ENCODE measurements around the gene LMO7.
"Not testable (repeated sequence)": the region's sequence is repeated elsewhere in the genome, so short reads cannot be mapped to it uniquely, and the experiment has no call there.

The LMO7 gene

DNA sequence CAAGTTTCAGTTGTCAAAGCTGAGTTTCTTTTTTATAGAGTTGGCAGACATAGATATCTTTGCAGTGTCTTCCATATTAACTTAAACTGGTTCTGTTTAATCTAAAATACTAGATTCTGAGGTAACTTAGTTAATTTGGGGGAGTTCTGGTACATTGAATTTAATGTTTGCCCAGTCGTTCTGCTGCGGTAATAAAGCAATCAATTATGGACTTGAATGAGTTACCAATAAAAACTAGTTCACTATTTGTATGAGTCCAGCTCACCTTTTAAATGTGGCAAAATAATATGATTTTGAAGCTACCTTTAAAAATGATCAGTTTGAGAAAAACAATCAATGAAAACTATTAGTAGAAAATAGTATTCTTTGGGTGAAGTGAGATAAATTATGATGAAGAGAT, 90.2 kb downstream of the LMO7 start:
- H3K4me3 Mint-ChIP-seq, result no peak overlapping the region
- H3K27me3 Mint-ChIP-seq, result no peaks in the 10 kb centered on the region
- H3K9me3 Mint-ChIP-seq (ENCODE audit: low read depth), result no peaks in the 10 kb centered on the region
- H3K27ac Mint-ChIP-seq, result no peak overlapping the region
- H3K36me3 Mint-ChIP-seq, result peaks cover 4% of the 10 kb centered on the region
- H3K4me1 Mint-ChIP-seq (ENCODE audit: low read depth), result no peaks in the 10 kb centered on the region

DNA sequence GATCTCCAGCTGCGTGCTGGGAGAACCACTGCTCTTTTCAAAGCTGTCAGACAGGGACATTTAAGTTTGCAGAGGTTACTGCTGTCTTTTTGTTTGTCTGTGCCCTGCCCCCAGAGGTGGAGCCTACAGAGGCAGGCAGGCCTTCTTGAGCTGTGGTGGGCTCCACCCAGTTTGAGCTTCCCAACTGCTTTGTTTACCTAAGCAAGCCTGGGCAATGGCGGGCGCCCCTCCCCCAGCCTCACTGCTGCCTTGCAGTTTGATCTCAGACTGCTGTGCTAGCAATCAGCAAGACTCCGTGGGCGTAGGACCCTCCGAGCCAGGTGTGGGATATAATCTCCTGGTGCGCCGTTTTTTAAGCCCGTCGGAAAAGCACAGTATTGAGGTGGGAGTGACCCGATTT, 97.0 kb downstream of the LMO7 start:
- H3K36me3 Mint-ChIP-seq, result peaks cover 13% of the 10 kb centered on the region
- not testable (repeated sequence) for H3K27ac Mint-ChIP-seq; H3K4me3 Mint-ChIP-seq; H3K27me3 Mint-ChIP-seq; H3K9me3 Mint-ChIP-seq (ENCODE audit: low read depth); H3K4me1 Mint-ChIP-seq (ENCODE audit: low read depth)

DNA sequence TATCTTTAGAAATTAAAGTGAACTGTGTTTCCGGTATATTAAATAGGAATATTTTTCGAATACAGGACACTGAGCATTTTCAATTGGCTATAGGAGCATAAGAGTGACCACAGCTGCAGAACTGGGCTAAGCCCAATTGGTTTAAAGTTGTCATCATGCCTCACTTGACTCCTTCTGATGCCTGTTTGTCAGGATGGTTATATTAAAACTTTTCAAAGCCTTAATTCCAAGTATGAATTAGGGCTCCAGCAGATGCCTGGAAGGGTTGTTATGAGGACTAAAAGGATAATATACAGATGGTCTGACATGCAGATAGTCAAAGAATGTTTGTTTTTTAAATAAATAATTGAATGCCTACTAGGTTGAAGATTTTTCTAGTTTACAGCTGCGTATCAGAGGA, 100.0 kb downstream of the LMO7 start:
- Mint-ChIP-seq H3K9me3 (ENCODE audit: low read depth) (no peaks in the 10 kb centered on the region), H3K36me3 (peaks cover 12% of the 10 kb centered on the region), H3K4me1 (ENCODE audit: low read depth) (peaks cover 5% of the 10 kb centered on the region), H3K27ac (no peak overlapping the region), H3K27me3 (no peaks in the 10 kb centered on the region), H3K4me3 (no peak overlapping the region)

DNA sequence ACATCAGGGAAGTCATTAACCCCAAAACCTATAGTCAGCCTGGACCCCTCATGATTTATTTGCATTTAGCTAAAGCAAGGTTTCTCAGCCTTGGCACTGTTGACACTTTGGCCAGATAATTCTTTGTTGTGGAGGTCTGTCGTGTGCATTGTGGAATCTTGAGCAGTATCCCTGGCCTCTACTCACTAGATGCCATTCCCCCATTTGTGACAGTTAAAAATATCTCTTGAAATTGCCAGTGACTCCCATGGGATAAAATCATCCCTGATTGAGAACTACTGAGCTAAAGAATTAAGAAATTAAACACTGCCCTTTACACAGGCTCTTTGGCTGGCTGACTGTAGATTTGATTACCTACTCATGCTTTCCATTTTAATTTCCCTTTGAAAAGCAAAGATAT, 102.7 kb downstream of the LMO7 start:
- Mint-ChIP-seq H3K9me3 (ENCODE audit: low read depth) (peaks cover 6% of the 10 kb centered on the region), H3K36me3 (peaks cover 17% of the 10 kb centered on the region), H3K4me1 (ENCODE audit: low read depth) (peaks cover 5% of the 10 kb centered on the region), H3K27ac (no peak overlapping the region), H3K27me3 (no peaks in the 10 kb centered on the region), H3K4me3 (no peak overlapping the region)

DNA sequence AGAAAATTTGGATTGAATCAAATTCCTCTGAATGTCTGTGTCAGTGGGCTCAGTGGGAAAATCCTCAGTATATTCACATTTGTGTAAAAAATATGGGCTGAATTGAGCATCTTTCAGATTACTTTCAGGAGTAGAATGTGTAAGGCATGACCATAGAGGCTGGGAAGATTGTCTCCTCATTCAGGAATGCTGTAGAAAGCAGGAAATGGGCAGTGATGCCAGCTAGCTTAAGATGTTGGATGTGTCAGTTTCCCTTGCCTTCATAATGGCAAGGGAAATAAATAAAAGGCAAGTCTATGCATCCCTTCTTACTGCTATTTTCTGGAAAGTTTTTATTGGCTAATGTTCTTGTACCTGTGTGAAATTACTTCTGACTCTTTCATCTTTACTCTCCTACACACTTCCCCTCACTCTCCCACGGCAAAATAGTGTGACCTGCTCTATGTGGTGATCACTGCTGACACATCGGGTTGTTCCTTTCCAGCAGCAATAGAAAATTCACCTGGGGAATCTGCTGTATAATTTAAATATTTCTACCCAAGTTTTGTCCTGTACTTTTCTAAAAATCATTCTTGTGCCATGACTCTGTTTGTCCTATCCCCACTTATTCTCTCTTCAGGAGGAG, 103.2 kb downstream of the LMO7 start:
- peaks cover 6% of the 10 kb centered on the region for H3K9me3 Mint-ChIP-seq (ENCODE audit: low read depth)
- H3K4me3 Mint-ChIP-seq, result no peak overlapping the region
- H3K27ac Mint-ChIP-seq, result no peak overlapping the region
- no peaks in the 10 kb centered on the region for H3K27me3 Mint-ChIP-seq
- peaks cover 5% of the 10 kb centered on the region for H3K4me1 Mint-ChIP-seq (ENCODE audit: low read depth)
- peaks cover 15% of the 10 kb centered on the region for H3K36me3 Mint-ChIP-seq

DNA sequence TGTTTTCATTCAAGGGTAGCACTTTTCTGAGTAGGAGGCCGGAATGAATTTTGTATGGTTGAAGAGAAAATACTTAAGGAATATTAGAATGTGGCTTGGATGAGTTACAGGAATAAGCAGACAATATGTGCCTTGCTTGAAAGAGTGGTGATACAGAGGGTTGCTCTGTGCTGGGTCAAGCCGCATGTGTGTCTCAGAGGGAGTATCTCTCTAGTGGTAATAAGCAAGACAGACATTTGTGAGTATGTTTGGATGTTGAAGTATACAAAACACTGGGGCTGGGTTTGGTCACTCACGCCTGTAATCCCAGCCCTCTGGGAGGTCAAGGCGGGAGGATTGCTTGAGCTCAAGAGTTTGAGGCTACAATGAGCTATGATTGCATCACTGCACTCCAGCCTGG, 103.9 kb downstream of the LMO7 start:
- H3K27ac Mint-ChIP-seq, result no peak overlapping the region
- H3K27me3 Mint-ChIP-seq, result no peaks in the 10 kb centered on the region
- H3K4me1 Mint-ChIP-seq (ENCODE audit: low read depth), result peaks cover 5% of the 10 kb centered on the region
- peaks cover 15% of the 10 kb centered on the region for H3K36me3 Mint-ChIP-seq
- peaks cover 9% of the 10 kb centered on the region for H3K9me3 Mint-ChIP-seq (ENCODE audit: low read depth)
- no peak overlapping the region for H3K4me3 Mint-ChIP-seq

DNA sequence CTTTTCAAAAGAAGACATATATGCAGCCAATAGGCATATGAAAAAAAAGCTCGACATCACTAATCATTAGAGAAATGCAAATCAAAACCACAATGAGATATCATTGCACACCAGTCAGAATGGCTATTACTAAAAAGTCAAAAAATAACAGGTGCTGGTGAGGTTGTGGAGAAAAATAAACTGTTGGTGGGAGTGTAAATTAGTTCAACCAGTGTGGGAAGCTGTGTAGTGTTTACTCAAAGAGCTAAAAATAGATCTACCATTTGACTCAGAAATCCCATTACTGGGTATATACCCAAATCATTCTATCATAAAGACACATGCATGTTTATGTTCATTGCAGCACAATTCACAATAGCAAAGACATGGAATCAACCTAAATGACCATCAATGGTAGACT, 106.9 kb downstream of the LMO7 start:
- H3K4me1 Mint-ChIP-seq (ENCODE audit: low read depth); H3K27ac Mint-ChIP-seq; H3K4me3 Mint-ChIP-seq; H3K27me3 Mint-ChIP-seq: not testable (repeated sequence)
- peaks cover 14% of the 10 kb centered on the region for H3K9me3 Mint-ChIP-seq (ENCODE audit: low read depth)
- peaks cover 13% of the 10 kb centered on the region for H3K36me3 Mint-ChIP-seq

DNA sequence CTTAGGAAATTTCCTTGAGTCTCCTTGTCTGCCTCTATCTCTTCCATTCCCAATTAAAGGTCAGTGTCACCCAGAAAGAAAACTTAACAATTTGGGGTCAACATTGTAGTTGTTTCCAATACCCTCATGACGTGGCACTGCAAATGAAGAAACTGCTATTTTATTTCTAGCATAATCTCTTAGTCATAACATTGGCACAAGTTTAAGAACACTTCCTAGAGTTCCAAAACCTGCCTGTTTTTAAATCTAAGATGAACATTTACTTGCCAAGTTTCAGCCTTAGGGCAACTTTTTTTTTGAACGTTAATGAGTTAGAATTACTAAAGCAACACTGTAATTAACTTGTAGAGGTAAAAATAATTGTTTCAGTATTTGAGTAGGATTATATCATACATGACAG, 108.0 kb downstream of the LMO7 start:
- Mint-ChIP-seq H3K27me3 (no peaks in the 10 kb centered on the region), H3K36me3 (peaks cover 13% of the 10 kb centered on the region), H3K9me3 (ENCODE audit: low read depth) (peaks cover 14% of the 10 kb centered on the region), H3K4me1 (ENCODE audit: low read depth) (peaks cover 5% of the 10 kb centered on the region), H3K4me3 (no peak overlapping the region), H3K27ac (no peak overlapping the region)

DNA sequence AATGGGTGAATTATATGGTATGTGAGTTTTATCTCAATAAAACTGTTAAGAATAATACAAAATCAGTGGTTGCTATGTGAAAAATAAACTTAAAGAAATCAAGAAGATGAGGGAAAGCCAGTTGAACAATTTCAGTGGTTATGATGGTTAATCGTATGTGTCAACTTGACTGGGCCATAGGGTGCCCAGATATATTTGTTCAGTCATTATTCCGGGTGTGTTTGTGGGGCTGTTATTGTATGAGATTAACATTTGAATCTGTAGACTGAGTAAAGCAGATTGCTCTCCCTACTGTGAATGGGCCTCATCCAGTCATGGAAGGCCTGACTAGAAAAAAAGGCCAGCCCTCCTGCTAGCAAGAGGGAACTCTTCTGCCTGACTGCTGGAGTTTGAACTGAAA, 109.3 kb downstream of the LMO7 start:
- H3K36me3 Mint-ChIP-seq, result peaks cover 10% of the 10 kb centered on the region
- H3K9me3 Mint-ChIP-seq (ENCODE audit: low read depth), result peaks cover 14% of the 10 kb centered on the region
- no peak overlapping the region for H3K4me3 Mint-ChIP-seq
- H3K4me1 Mint-ChIP-seq (ENCODE audit: low read depth), result no peaks in the 10 kb centered on the region
- no peak overlapping the region for H3K27ac Mint-ChIP-seq
- H3K27me3 Mint-ChIP-seq, result no peaks in the 10 kb centered on the region

DNA sequence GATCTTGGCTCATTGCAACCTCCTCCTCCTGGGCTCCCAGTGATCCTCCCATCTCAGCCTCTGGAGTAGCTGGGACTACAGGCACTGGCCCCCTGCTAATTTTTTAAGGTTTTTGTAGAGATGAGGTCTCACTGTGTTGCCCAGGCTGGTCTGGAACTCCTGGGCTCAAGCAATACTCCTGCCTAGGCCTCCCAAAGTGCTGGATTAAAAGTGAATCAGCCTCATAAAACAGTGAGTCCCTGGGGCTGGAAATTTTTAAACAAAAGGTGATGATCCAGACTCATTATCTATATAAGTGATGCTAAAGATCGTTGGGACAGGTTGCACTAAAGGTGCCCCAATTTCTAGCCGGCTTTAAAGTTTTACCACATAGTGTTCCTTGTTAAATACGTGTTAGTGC, 112.7 kb downstream of the LMO7 start:
- Mint-ChIP-seq H3K27me3 (no peaks in the 10 kb centered on the region), H3K9me3 (ENCODE audit: low read depth) (peaks cover 14% of the 10 kb centered on the region), H3K4me3 (no peak overlapping the region), H3K27ac (no peak overlapping the region), H3K36me3 (peaks cover 4% of the 10 kb centered on the region), H3K4me1 (ENCODE audit: low read depth) (peaks cover 2% of the 10 kb centered on the region)

DNA sequence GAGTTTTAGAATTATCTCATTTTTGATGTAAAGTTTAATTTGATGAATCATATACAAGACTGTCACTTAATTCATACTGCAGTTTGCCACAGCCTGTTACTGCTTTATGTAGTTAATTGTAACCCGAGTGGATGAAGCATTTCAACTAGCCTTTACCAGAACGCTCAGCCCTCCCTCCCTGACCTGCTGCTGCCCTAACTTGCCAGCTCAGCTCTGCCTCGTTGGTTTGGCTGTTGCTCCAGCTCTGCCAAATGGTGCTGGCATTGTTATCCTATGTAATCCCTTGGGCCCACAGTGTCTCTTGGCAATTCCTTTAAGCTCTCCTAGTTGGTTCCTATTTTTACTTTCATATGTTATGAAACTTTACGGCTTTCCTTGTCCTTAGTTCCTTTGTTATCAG, 113.3 kb downstream of the LMO7 start:
- peaks cover 7% of the 10 kb centered on the region for H3K36me3 Mint-ChIP-seq
- peaks cover 2% of the 10 kb centered on the region for H3K4me1 Mint-ChIP-seq (ENCODE audit: low read depth)
- H3K4me3 Mint-ChIP-seq, result no peak overlapping the region
- H3K27me3 Mint-ChIP-seq, result no peaks in the 10 kb centered on the region
- no peak overlapping the region for H3K27ac Mint-ChIP-seq
- H3K9me3 Mint-ChIP-seq (ENCODE audit: low read depth), result peaks cover 18% of the 10 kb centered on the region

DNA sequence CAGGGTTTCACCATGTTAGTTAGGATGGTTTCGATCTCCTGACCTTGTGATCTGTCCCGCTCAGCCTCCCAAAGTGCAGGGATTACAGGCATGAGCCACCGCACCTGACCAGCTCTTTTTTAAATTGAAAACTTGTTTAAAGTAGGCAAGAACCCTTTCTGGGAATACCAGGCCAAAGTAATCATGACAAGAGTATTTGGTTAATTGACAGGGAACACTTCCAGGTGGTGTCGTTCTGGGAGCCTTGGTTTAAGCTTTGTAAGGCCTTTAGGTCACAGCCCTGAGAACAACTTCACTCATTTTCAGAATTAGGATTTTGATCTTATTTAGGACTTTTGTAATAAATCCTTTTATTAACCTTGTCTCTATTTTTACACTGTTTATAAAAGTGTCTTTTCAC, 115.2 kb downstream of the LMO7 start:
- Mint-ChIP-seq H3K4me3 (no peak overlapping the region), H3K27me3 (no peaks in the 10 kb centered on the region), H3K27ac (no peak overlapping the region), H3K4me1 (ENCODE audit: low read depth) (peaks cover 13% of the 10 kb centered on the region), H3K9me3 (ENCODE audit: low read depth) (peaks cover 9% of the 10 kb centered on the region), H3K36me3 (peaks cover 9% of the 10 kb centered on the region)

DNA sequence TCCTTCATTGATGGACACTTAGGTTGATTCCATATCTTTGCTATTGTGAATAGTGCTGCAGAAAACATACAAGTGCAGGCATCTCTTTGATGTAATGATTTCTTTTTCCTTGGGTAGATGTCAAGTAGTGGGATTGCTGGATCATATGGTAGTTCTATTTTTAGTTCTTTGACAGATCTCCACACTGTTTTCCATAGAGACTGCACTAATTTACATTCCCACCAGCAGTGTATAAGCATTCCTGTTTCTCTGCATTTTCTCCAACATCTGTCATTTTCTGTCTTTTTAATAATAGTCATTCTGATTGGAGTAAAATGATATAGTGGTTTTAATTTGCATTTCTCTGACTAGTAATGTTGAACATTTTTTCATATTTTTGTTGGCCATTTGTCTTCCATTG, 116.7 kb downstream of the LMO7 start:
- Mint-ChIP-seq H3K4me3 (no peak overlapping the region), H3K36me3 (peaks cover 9% of the 10 kb centered on the region), H3K4me1 (ENCODE audit: low read depth) (peaks cover 27% of the 10 kb centered on the region), H3K27me3 (no peaks in the 10 kb centered on the region), H3K9me3 (ENCODE audit: low read depth) (peaks cover 9% of the 10 kb centered on the region), H3K27ac (no peak overlapping the region)

DNA sequence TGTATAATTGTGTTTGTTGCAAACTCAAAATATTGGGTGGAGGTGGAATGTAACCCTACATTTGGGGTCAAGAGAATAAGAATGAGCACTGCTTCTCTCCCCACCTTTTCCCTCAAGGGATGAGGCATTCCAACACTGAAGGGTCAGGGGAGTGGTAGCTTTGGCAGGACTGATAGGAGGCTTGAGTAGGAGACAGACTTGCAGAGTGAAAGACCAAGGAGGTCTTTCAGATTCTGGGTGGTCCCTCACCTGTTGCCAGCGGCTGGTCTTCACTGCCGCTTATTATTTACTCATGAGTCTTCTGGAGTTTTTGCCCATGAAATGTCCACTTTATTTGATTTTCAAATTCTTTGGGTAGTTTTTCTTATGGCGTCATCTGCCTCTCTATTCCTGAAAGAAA, 118.8 kb downstream of the LMO7 start:
- Mint-ChIP-seq H3K4me1 (ENCODE audit: low read depth) (peaks cover 33% of the 10 kb centered on the region), H3K27ac (no peak overlapping the region), H3K4me3 (no peak overlapping the region), H3K27me3 (no peaks in the 10 kb centered on the region), H3K9me3 (ENCODE audit: low read depth) (peaks cover 9% of the 10 kb centered on the region), H3K36me3 (peaks cover 9% of the 10 kb centered on the region)

DNA sequence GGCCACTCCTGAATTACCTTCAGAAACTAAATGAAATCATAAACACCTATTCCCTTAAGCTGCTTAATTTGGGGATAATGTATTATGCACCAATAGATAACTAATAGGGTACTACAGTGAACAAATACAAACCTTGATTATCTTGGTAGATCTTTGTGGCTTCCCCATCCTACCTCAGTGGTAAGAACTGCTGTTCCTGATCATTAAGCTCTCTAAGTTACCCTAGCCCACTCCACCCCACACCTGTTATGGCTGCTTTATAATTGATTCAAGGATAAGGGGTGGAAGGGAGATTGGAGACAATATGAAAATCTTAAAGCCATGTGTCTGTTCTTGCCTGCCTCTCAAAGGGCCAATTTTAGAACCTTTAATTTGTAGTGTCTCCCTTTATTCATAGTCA, 121.2 kb downstream of the LMO7 start:
- Mint-ChIP-seq H3K4me1 (ENCODE audit: low read depth) (peaks cover 52% of the 10 kb centered on the region), H3K27me3 (no peaks in the 10 kb centered on the region), H3K4me3 (no peak overlapping the region), H3K27ac (no peak overlapping the region), H3K9me3 (ENCODE audit: low read depth) (peaks cover 9% of the 10 kb centered on the region), H3K36me3 (peaks cover 9% of the 10 kb centered on the region)

DNA sequence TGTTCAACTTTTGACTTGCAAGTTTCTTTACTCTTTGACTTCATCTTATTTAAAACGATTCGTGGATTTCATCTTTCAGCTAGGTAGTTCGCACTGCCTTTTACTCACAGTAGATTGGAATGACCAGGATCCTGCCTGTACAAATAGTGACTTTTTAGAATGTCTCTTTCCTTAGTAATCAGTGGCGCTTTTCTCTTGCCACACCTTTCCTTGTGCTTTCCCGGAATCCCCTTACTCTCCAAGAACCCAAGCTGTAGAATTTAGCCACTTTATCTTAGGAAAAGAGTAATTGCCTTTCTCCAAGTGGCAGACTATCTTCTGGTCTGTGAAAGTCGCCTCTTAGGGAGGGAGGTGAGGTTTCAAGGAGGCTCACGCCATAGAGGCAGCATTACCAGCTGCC, 123.4 kb downstream of the LMO7 start:
- H3K4me3 Mint-ChIP-seq, result no peak overlapping the region
- peaks cover 4% of the 10 kb centered on the region for H3K36me3 Mint-ChIP-seq
- no peak overlapping the region for H3K27ac Mint-ChIP-seq
- no peaks in the 10 kb centered on the region for H3K27me3 Mint-ChIP-seq
- H3K4me1 Mint-ChIP-seq (ENCODE audit: low read depth), result peaks cover 72% of the 10 kb centered on the region
- H3K9me3 Mint-ChIP-seq (ENCODE audit: low read depth), result no peaks in the 10 kb centered on the region

All from activated naive CD8-positive, alpha-beta T cell (primary cell).